Cardiac atrium fibroblast (primary cell): ENCODE data around the gene FAR1. TPM values are rescaled to one million over a fixed set of nuclear protein-coding genes. Genes with fewer than 3 reads are reported as not detected.

Source experiments
- total RNA-seq: library from RNA; depleted of rRNA; stranded (reverse); fragments of >200 nt; gene quantifications from 2 replicates; pipeline ENCODE4 v1.2.3, GENCODE V29; 2015

FAR1 gene
- total RNA-seq = 18.8 and 33.7 TPM in 2 replicates

GRCh38 chr11:13668102-13668956 is at the start of gene FAR1:
TSS of gene FAR1 (plus strand) at chr11:13668668. CDS start at chr11:13694766, 26,098 bp downstream.

Other genes with a start within 250 kb of the FAR1 start
- gene BTBD10, start 205.4 kb upstream of the FAR1 start, total RNA-seq = 21.2 and 27.4 TPM in 2 replicates
- not detected in 2 replicates for gene PTH, start 172.7 kb upstream of the FAR1 start, total RNA-seq